ENCODE data around the gene SELENOV. TPM values are rescaled to one million over a fixed set of nuclear protein-coding genes. Genes with fewer than 3 reads are reported as not detected.

Gene SELENOV
- total RNA-seq, 1 donor: not detected

GRCh38 chr19:39557811-39558623 lies 43.1 kb downstream of the SELENOV start:
- no peaks in the 10 kb centered on the region for H3K9me3 ChIP-seq (ENCODE audit: low read depth, low read length)
- DNase-seq (ENCODE audit: insufficient read length, low spot score, missing footprints): no peak
- no peak for TF ChIP-seq CTCF (IDR thresholded peaks at IDR 0.05; ENCODE audit: extremely low read depth, low read depth, low read length)

GRCh38 chr19:39558624-39559117 lies 43.7 kb downstream of the SELENOV start:
- no peak for TF ChIP-seq CTCF (IDR thresholded peaks at IDR 0.05; ENCODE audit: extremely low read depth, low read depth, low read length)
- H4K20me1 ChIP-seq (ENCODE audit: insufficient read depth, low read length): no peaks in the 10 kb centered on the region
- H3K79me2 ChIP-seq (ENCODE audit: insufficient read depth, low read length): no peaks in the 10 kb centered on the region
- H2AFZ ChIP-seq (ENCODE audit: low read length): no peak overlapping the region
- H3K36me3 ChIP-seq (ENCODE audit: insufficient read depth, low read length): no peaks in the 10 kb centered on the region
- H3K4me1 ChIP-seq (ENCODE audit: insufficient read depth, low read length): no peaks in the 10 kb centered on the region
- H3K4me3 ChIP-seq (ENCODE audit: insufficient read depth, low read length): no peak overlapping the region
- H3K27me3 ChIP-seq (ENCODE audit: insufficient read depth, low read length): peaks cover 3% of the 10 kb centered on the region
- no peak for DNase-seq (ENCODE audit: insufficient read length, low spot score, missing footprints)
- H3K9me3 ChIP-seq (ENCODE audit: low read depth, low read length): no peaks in the 10 kb centered on the region
- no peak overlapping the region for H3K27ac ChIP-seq (ENCODE audit: low read depth, low read length)
- H3K4me2 ChIP-seq (ENCODE audit: insufficient read depth, low read length): no peak overlapping the region

More at GRCh38 chr19:39557811-39558623, 43.1 kb downstream of the SELENOV start:
- Histone ChIP-seq H3K27ac (ENCODE audit: low read depth, low read length) (no peak overlapping the region), H3K79me2 (ENCODE audit: insufficient read depth, low read length) (no peaks in the 10 kb centered on the region), H3K4me1 (ENCODE audit: insufficient read depth, low read length) (no peaks in the 10 kb centered on the region), H2AFZ (ENCODE audit: low read length) (peak overlapping the region; percentile 22), H3K4me3 (ENCODE audit: insufficient read depth, low read length) (no peak overlapping the region), H3K36me3 (ENCODE audit: insufficient read depth, low read length) (no peaks in the 10 kb centered on the region), H3K4me2 (ENCODE audit: insufficient read depth, low read length) (peak overlapping the region; percentile 39), H4K20me1 (ENCODE audit: insufficient read depth, low read length) (no peaks in the 10 kb centered on the region), H3K27me3 (ENCODE audit: insufficient read depth, low read length) (peaks cover 9% of the 10 kb centered on the region)

- H3K4me1 ChIP-seq (ENCODE audit: insufficient read depth, low read length): no peaks in the 10 kb centered on the region
- H3K4me2 ChIP-seq (ENCODE audit: insufficient read depth, low read length): no peak overlapping the region
- H3K36me3 ChIP-seq (ENCODE audit: insufficient read depth, low read length): no peaks in the 10 kb centered on the region
- H3K27me3 ChIP-seq (ENCODE audit: insufficient read depth, low read length): peaks cover 3% of the 10 kb centered on the region
- H3K9me3 ChIP-seq (ENCODE audit: low read depth, low read length): no peaks in the 10 kb centered on the region
- no peaks in the 10 kb centered on the region for H3K79me2 ChIP-seq (ENCODE audit: insufficient read depth, low read length)
- no peak for DNase-seq (ENCODE audit: insufficient read length, low spot score, missing footprints)
- H3K27ac ChIP-seq (ENCODE audit: low read depth, low read length): no peak overlapping the region
- no peak overlapping the region for H2AFZ ChIP-seq (ENCODE audit: low read length)
- H3K4me3 ChIP-seq (ENCODE audit: insufficient read depth, low read length): no peak overlapping the region
- TF ChIP-seq CTCF (IDR thresholded peaks at IDR 0.05; ENCODE audit: extremely low read depth, low read depth, low read length): no peak
- no peaks in the 10 kb centered on the region for H4K20me1 ChIP-seq (ENCODE audit: insufficient read depth, low read length)
Measured at GRCh38 chr19:39563408-39563807, 48.5 kb downstream of the SELENOV start.

GRCh38 chr19:39566064-39566463 lies 51.1 kb downstream of the SELENOV start:
- Histone ChIP-seq H3K4me2 (ENCODE audit: insufficient read depth, low read length) (no peak overlapping the region), H3K4me1 (ENCODE audit: insufficient read depth, low read length) (no peaks in the 10 kb centered on the region), H3K79me2 (ENCODE audit: insufficient read depth, low read length) (no peaks in the 10 kb centered on the region), H4K20me1 (ENCODE audit: insufficient read depth, low read length) (no peaks in the 10 kb centered on the region), H3K27me3 (ENCODE audit: insufficient read depth, low read length) (peaks cover 2% of the 10 kb centered on the region), H2AFZ (ENCODE audit: low read length) (no peak overlapping the region), H3K4me3 (ENCODE audit: insufficient read depth, low read length) (no peak overlapping the region), H3K36me3 (ENCODE audit: insufficient read depth, low read length) (no peaks in the 10 kb centered on the region), H3K27ac (ENCODE audit: low read depth, low read length) (no peak overlapping the region), H3K9me3 (ENCODE audit: low read depth, low read length) (no peaks in the 10 kb centered on the region)
- no peak for TF ChIP-seq CTCF (IDR thresholded peaks at IDR 0.05; ENCODE audit: extremely low read depth, low read depth, low read length)
- no peak for DNase-seq (ENCODE audit: insufficient read length, low spot score, missing footprints)
